ENCODE data around the gene PDE3A. TPM values are rescaled to one million over a fixed set of nuclear protein-coding genes. Genes with fewer than 3 reads are reported as not detected.

The PDE3A gene
- polyA plus RNA-seq, 3 donors, result 0.10 TPM; not detected in 2

DNA sequence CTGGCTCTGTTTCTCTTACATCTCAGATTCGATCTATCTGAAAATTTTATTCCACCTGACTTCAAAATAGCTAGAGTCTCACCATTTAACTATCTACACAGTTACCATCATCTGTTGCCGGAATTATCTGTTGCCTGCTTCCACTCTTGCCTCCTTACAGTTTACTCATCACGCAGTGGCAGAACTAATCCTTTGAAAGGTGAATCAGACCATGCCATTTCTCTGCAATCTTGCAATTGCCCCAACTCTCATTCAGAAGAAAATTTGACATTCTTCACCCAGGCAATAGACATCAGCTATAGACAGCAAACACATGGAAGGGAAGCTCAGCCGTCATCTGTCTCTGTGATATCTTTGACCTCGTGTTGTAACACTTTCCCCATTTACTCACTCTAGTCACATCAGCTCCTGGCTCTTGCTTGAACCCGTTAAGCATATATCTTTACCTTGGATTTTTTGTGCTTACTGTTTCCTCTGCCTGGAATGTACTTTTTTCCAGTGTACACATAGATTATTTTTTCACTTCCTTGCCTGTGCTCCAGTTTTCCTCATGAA is 85.5 kb downstream of the PDE3A start:
- no peak overlapping the region for H3K27ac ChIP-seq (ENCODE audit: low read depth in 1 of 2, low read length in 2 of 2)
- H3K4me1 ChIP-seq (ENCODE audit: control insufficient read depth in 1 of 2, insufficient read depth in 2 of 2, low read length in 2 of 2), result no peaks in the 10 kb centered on the region
- TF ChIP-seq, protein P1, sequence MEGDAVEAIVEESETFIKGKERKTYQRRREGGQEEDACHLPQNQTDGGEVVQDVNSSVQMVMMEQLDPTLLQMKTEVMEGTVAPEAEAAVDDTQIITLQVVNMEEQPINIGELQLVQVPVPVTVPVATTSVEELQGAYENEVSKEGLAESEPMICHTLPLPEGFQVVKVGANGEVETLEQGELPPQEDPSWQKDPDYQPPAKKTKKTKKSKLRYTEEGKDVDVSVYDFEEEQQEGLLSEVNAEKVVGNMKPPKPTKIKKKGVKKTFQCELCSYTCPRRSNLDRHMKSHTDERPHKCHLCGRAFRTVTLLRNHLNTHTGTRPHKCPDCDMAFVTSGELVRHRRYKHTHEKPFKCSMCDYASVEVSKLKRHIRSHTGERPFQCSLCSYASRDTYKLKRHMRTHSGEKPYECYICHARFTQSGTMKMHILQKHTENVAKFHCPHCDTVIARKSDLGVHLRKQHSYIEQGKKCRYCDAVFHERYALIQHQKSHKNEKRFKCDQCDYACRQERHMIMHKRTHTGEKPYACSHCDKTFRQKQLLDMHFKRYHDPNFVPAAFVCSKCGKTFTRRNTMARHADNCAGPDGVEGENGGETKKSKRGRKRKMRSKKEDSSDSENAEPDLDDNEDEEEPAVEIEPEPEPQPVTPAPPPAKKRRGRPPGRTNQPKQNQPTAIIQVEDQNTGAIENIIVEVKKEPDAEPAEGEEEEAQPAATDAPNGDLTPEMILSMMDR (IDR thresholded peaks at IDR 0.05), result no peak
- Mint-ChIP-seq H3K27me3 (ENCODE audit: low read depth in 3 of 3) (peaks cover 0 to 2% (median 0%) of the 10 kb centered on the region in 3 donors), H3K27ac (no peak overlapping the region), H3K4me3 (no peak overlapping the region), H3K4me1 (no peaks in the 10 kb centered on the region), H3K9me3 (peaks cover 0 to 3% (median 0%) of the 10 kb centered on the region in 7 donors), H3K36me3 (no peaks in the 10 kb centered on the region)
- no peak overlapping the region for H3K4me2 ChIP-seq (replicated peaks; ENCODE audit: extremely low read depth, low read length, poor library complexity, severe bottlenecking)
- H3K36me3 ChIP-seq (replicated peaks in 1 of 2; ENCODE audit: control insufficient read depth in 1 of 2, insufficient read depth in 2 of 2, low read length in 2 of 2), result no peaks in the 10 kb centered on the region
- no peak overlapping the region for H3K4me3 ChIP-seq (replicated peaks in 1 of 3; ENCODE audit: low read depth in 2 of 3, low read length in 3 of 3)
- H4K20me1 ChIP-seq (ENCODE audit: insufficient read depth, low read length), result no peaks in the 10 kb centered on the region
- no peaks in the 10 kb centered on the region for H3K27me3 ChIP-seq (ENCODE audit: control insufficient read depth in 2 of 2, insufficient read depth in 2 of 2, low read length in 2 of 2)
- no peak for DNase-seq
- H2AFZ ChIP-seq (ENCODE audit: insufficient read depth, low read depth, low read length, poor library complexity, severe bottlenecking), result no peak overlapping the region
- H3K9me3 ChIP-seq (replicated peaks in 1 of 2; ENCODE audit: control insufficient read depth in 1 of 2, insufficient read depth in 1 of 2, low read length in 2 of 2), result no peaks in the 10 kb centered on the region
- intact Hi-C loops (cut with micrococcal nuclease), result no loop called here
- no peak overlapping the region for H3K9ac ChIP-seq (ENCODE audit: insufficient read depth, low read length, poor library complexity, severe bottlenecking)
- WGBS (ENCODE audit: insufficient coverage), result 93% methylated on average over 4 of the region's 6 CpGs
- H3K79me2 ChIP-seq (ENCODE audit: insufficient read depth, low read length), result no peaks in the 10 kb centered on the region

- no peaks in the 10 kb centered on the region for H3K36me3 Mint-ChIP-seq
- TF ChIP-seq, protein P1 (IDR thresholded peaks at IDR 0.05), result no peak
- H4K20me1 ChIP-seq (ENCODE audit: insufficient read depth, low read length), result no peaks in the 10 kb centered on the region
- no peak overlapping the region for H2AFZ ChIP-seq (ENCODE audit: insufficient read depth, low read depth, low read length, poor library complexity, severe bottlenecking)
- no peak overlapping the region for H3K27ac Mint-ChIP-seq
- H3K4me1 ChIP-seq (ENCODE audit: control insufficient read depth in 1 of 2, insufficient read depth in 2 of 2, low read length in 2 of 2), result no peaks in the 10 kb centered on the region
- intact Hi-C loops (cut with micrococcal nuclease), result no loop called here
- no peaks in the 10 kb centered on the region for H3K9me3 ChIP-seq (replicated peaks in 1 of 2; ENCODE audit: control insufficient read depth in 1 of 2, insufficient read depth in 1 of 2, low read length in 2 of 2)
- no peak overlapping the region for H3K4me3 ChIP-seq (replicated peaks in 1 of 3; ENCODE audit: low read depth in 2 of 3, low read length in 3 of 3)
- WGBS (ENCODE audit: insufficient coverage), result no CpG with 5 or more reads among the region's 4 CpGs
- no peaks in the 10 kb centered on the region for H3K4me1 Mint-ChIP-seq
- no peaks in the 10 kb centered on the region for H3K27me3 ChIP-seq (ENCODE audit: control insufficient read depth in 2 of 2, insufficient read depth in 2 of 2, low read length in 2 of 2)
- H3K79me2 ChIP-seq (ENCODE audit: insufficient read depth, low read length), result no peaks in the 10 kb centered on the region
- no peak overlapping the region for H3K4me2 ChIP-seq (replicated peaks; ENCODE audit: extremely low read depth, low read length, poor library complexity, severe bottlenecking)
- peaks cover 0 to 3% (median 0%) of the 10 kb centered on the region in 7 donors for H3K9me3 Mint-ChIP-seq
- peaks cover 0 to 2% (median 0%) of the 10 kb centered on the region in 3 donors for H3K27me3 Mint-ChIP-seq (ENCODE audit: low read depth in 3 of 3)
- H3K9ac ChIP-seq (ENCODE audit: insufficient read depth, low read length, poor library complexity, severe bottlenecking), result no peak overlapping the region
- H3K4me3 Mint-ChIP-seq, result no peak overlapping the region
- no peaks in the 10 kb centered on the region for H3K36me3 ChIP-seq (replicated peaks in 1 of 2; ENCODE audit: control insufficient read depth in 1 of 2, insufficient read depth in 2 of 2, low read length in 2 of 2)
- no peak for DNase-seq
- no peak overlapping the region for H3K27ac ChIP-seq (ENCODE audit: low read depth in 1 of 2, low read length in 2 of 2)
Observed at GRCh38 chr12:20455001-20455706, 86.8 kb downstream of the PDE3A start.

Measured in CD14-positive monocyte (primary cell).